Keratinocyte (primary cell): ENCODE measurements around the gene EHD3. TPM values are rescaled to one million over a fixed set of nuclear protein-coding genes. Genes with fewer than 3 reads are reported as not detected.

Experiments
- DNase-seq: peaks from one replicate; pipeline ENCODE4 v3.0.0-alpha.2; 2011; ENCODE audit warnings: low read depth, missing footprints, low spot score
- FAIRE-seq: peaks from 2 replicates; lab custom pipeline; 2011; peaks lifted over from hg19 to GRCh38; lab: Jason Lieb, UNC
- H2AFZ ChIP-seq: 2 replicates; pipeline ENCODE4 v1.6.0; 2012; ENCODE audit warnings: low read length, control low read depth, inconsistent platforms; ENCODE audit not compliant: control insufficient read depth
- H3K27ac ChIP-seq: 2 replicates; pipeline ENCODE4 v1.5.1; 2011; ENCODE audit warnings: low read length; ENCODE audit not compliant: control insufficient read depth, insufficient read depth
- H3K27me3 ChIP-seq: 3 replicates; pipeline ENCODE4 v1.6.0; 2011; ENCODE audit warnings: low read length; ENCODE audit not compliant: control insufficient read depth, insufficient read depth; ENCODE audit errors: extremely low read depth
- H3K36me3 ChIP-seq, 2 experiments: 2 replicates in 1 of 2; 3 replicates in 1 of 2; pipeline ENCODE4 v1.5.1; 2011; ENCODE audit warnings: low read length in 2 of 2, mild to moderate bottlenecking in 1 of 2; ENCODE audit not compliant: control insufficient read depth in 2 of 2, insufficient read depth in 2 of 2; ENCODE audit errors: extremely low read depth in 1 of 2
- H3K4me1 ChIP-seq: 3 replicates; pipeline ENCODE4 v1.5.1; 2011; ENCODE audit warnings: low read length; ENCODE audit not compliant: control insufficient read depth, insufficient read depth; ENCODE audit errors: extremely low read depth
- H3K4me2 ChIP-seq: 3 replicates; pipeline ENCODE4 v1.6.0; 2011; ENCODE audit warnings: low read depth, low read length; ENCODE audit not compliant: control insufficient read depth, insufficient read depth; ENCODE audit errors: extremely low read depth
- H3K4me3 ChIP-seq, 3 experiments: fragments of 200-600 bp in 1 of 3; sonication (generic) in 1 of 3; 2 replicates in 2 of 3; 3 replicates in 1 of 3; pipeline ENCODE4 v1.5.1; 2011 to 2016; ENCODE audit warnings: low read length in 3 of 3, mild to moderate bottlenecking in 3 of 3, control low read depth in 2 of 3, inconsistent platforms in 1 of 3, low read depth in 1 of 3, mixed read lengths in 1 of 3, mixed run types in 1 of 3, moderate library complexity in 1 of 3; ENCODE audit not compliant: control insufficient read depth in 2 of 3, insufficient read depth in 2 of 3; ENCODE audit errors: extremely low read depth in 1 of 3
- H3K79me2 ChIP-seq: 2 replicates; pipeline ENCODE4 v1.6.0; 2012; ENCODE audit warnings: low read length; ENCODE audit not compliant: control insufficient read depth, insufficient read depth
- H3K9ac ChIP-seq: 3 replicates; pipeline ENCODE4 v1.6.0; 2011; ENCODE audit warnings: low read length; ENCODE audit not compliant: control insufficient read depth, insufficient read depth; ENCODE audit errors: extremely low read depth
- H3K9me1 ChIP-seq: 3 replicates; pipeline ENCODE4 v1.6.0; 2011; ENCODE audit warnings: low read length; ENCODE audit not compliant: control insufficient read depth, insufficient read depth; ENCODE audit errors: extremely low read depth
- H3K9me3 ChIP-seq: 2 replicates; pipeline ENCODE4 v1.5.1; 2012; ENCODE audit warnings: low read depth, low read length; ENCODE audit not compliant: control insufficient read depth
- H4K20me1 ChIP-seq: 3 replicates; pipeline ENCODE4 v1.6.0; 2011; ENCODE audit warnings: low read length; ENCODE audit not compliant: control insufficient read depth, insufficient read depth; ENCODE audit errors: extremely low read depth
- CTCF ChIP-seq, 3 experiments: IDR thresholded peaks in 1 of 3; conservative IDR thresholded peaks in 1 of 3; optimal IDR thresholded peaks in 1 of 3; 2 replicates in 2 of 3; 3 replicates in 1 of 3; pipeline versions ENCODE3 to v1.5.1; 2011; ENCODE audit warnings: low read length in 3 of 3, mild to moderate bottlenecking in 3 of 3, moderate library complexity in 2 of 3, control low read depth in 1 of 3, inconsistent platforms in 1 of 3; ENCODE audit not compliant: insufficient read depth in 2 of 3; ENCODE audit errors: extremely low read depth in 1 of 3
- EZH2 ChIP-seq: IDR thresholded peaks from one replicate; pipeline ENCODE4 v1.6.1; 2012; ENCODE audit warnings: inconsistent platforms, mild to moderate bottlenecking, low read length, moderate library complexity
- dilution Hi-C: fragments of 300-500 bp; cut with MboI; formaldehyde crosslinking; loops from one replicate; pipeline ENCODE4 v1.7.0; 2020; ENCODE audit warnings: low sequenced_read_pairs; ENCODE audit not compliant: extremely low pct_ligation_motif_present
- polyA plus RNA-seq, 5 experiments: library from polyadenylated mRNA; depleted of rRNA in 3 of 5; stranded (reverse) in 3 of 5; stranded (forward) in 1 of 5; unstranded in 1 of 5; fragments of >200 nt; gene quantifications; 1 replicate in 1 of 5; 2 replicates in 3 of 5; 3 replicates in 1 of 5; pipeline versions ENCODE4 v1.2.1 to v1.2.3, GENCODE V29; 2011 to 2012; ENCODE audit warnings: missing spikeins in 2 of 5, low read depth in 1 of 5, low replicate concordance in 1 of 5

Gene EHD3
- polyA plus RNA-seq, 1 donor (not counting 4 experiments of a cell fraction or from before 2014, with no cell fraction given), result 5.1 TPM

DNA sequence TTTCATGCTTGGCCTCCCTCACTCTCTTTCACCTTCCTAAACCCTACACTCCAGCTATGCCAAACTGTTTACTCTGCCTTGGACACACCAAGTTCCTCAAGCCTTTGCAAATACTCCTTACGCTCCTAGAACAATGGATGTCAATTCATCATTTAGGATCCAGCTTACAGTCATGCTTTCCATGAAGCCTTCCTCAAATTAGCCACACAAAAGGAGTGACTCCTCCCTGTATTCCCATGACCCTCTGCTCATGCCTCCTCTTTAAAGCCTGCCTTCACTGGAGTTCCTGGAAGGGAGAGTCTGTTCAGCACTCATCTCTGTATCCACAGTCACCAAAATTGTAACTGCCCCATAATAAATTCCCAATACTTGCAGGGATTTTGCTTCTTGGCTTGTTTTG lies 721 bp upstream of the EHD3 start:
- no peak overlapping the region for H3K27ac ChIP-seq
- DNase-seq, result no peak

GRCh38 chr2:31234683-31235503 lies 941 bp downstream of the EHD3 start:
- no peaks in the 10 kb centered on the region for H4K20me1 ChIP-seq
- no peak overlapping the region for H2AFZ ChIP-seq
- no peak overlapping the region for H3K9ac ChIP-seq
- no peaks in the 10 kb centered on the region for H3K9me3 ChIP-seq
- no peak for FAIRE-seq
- H3K36me3 ChIP-seq, result no peaks in the 10 kb centered on the region
- no peaks in the 10 kb centered on the region for H3K27me3 ChIP-seq
- H3K4me1 ChIP-seq, result peaks cover 18% of the 10 kb centered on the region
- no peak overlapping the region for H3K27ac ChIP-seq
- dilution Hi-C loops, result no loop called here
- peak overlapping the region; percentile 79 for H3K4me2 ChIP-seq
- no peak for DNase-seq
- no peaks in the 10 kb centered on the region for H3K79me2 ChIP-seq
- H3K9me1 ChIP-seq, result no peaks in the 10 kb centered on the region
- TF ChIP-seq CTCF (optimal IDR thresholded peaks at IDR 0.05 in 1 of 3, IDR thresholded peaks at IDR 0.05 in 1 of 3, conservative IDR thresholded peaks at IDR 0.05 in 1 of 3; ENCODE audit: extremely low read depth in 1 of 3, insufficient read depth in 2 of 3, low read length in 3 of 3) (no peak), EZH2 (no peak)
- peak overlapping the region; percentile 49 to 64 (median 62) for H3K4me3 ChIP-seq

More for the DNA sequence above, 721 bp upstream of the EHD3 start:
- peak overlapping the region; percentile 30 for H2AFZ ChIP-seq
- dilution Hi-C loops, result no loop called here
- H4K20me1 ChIP-seq, result no peaks in the 10 kb centered on the region
- peak overlapping the region; percentile 79 for H3K4me2 ChIP-seq
- FAIRE-seq, result no peak
- no peaks in the 10 kb centered on the region for H3K79me2 ChIP-seq
- no peaks in the 10 kb centered on the region for H3K9me1 ChIP-seq
- TF ChIP-seq EZH2, result no peak
- TF ChIP-seq CTCF (optimal IDR thresholded peaks at IDR 0.05 in 1 of 3, IDR thresholded peaks at IDR 0.05 in 1 of 3, conservative IDR thresholded peaks at IDR 0.05 in 1 of 3; ENCODE audit: extremely low read depth in 1 of 3, insufficient read depth in 2 of 3, low read length in 3 of 3), result no peak
- H3K4me1 ChIP-seq, result peaks cover 11% of the 10 kb centered on the region
- no peaks in the 10 kb centered on the region for H3K36me3 ChIP-seq
- H3K9me3 ChIP-seq, result no peaks in the 10 kb centered on the region
- no peaks in the 10 kb centered on the region for H3K27me3 ChIP-seq
- no peak overlapping the region for H3K9ac ChIP-seq
- peak overlapping the region in 2 of 3 experiments; percentile 62 to 64 for H3K4me3 ChIP-seq
